GM12875 (cell line): ENCODE measurements around the gene ECEL1.

Experiments used
- H3K4me3 ChIP-seq: one replicate; pipeline ENCODE4 v1.5.1; 2011; ENCODE audit warnings: low read depth, low read length, control low read depth
- CTCF ChIP-seq: IDR thresholded peaks from 2 replicates; pipeline ENCODE4 v1.5.1; 2011; ENCODE audit warnings: low read depth, mild to moderate bottlenecking, control low read depth, inconsistent platforms, low read length, moderate library complexity, borderline replicate concordance; ENCODE audit not compliant: insufficient read depth

ECEL1 gene

GRCh38 chr2:232476791-232477190 is 10.8 kb downstream of the ECEL1 start:
- H3K4me3 ChIP-seq = no peak overlapping the region
- TF ChIP-seq CTCF = no peak

GRCh38 chr2:232476045-232476444 is 11.6 kb downstream of the ECEL1 start:
- H3K4me3 ChIP-seq = no peak overlapping the region
- no peak for TF ChIP-seq CTCF

DNA sequence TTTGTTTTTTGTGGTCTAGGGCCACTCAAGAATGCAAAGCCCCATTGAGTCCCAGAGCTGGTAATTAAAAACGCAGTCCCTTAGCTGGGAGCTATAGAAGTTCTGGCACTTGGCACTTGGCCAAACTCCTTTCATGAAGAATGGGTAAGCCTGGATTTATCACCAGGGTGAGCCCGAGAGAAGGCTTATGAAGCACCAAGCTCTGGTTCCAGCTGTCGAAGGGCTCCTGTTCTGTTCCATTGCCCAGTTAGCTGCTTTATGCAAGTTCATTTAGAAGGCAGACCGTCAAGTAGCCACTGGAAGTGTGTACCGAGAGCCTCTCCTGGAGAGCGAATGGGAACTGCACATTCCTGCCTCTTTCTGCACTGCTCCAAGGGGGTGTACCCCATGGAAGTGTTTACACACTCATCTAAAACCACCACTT is 14.2 kb downstream of the ECEL1 start:
- no peak overlapping the region for H3K4me3 ChIP-seq
- no peak for TF ChIP-seq CTCF

DNA sequence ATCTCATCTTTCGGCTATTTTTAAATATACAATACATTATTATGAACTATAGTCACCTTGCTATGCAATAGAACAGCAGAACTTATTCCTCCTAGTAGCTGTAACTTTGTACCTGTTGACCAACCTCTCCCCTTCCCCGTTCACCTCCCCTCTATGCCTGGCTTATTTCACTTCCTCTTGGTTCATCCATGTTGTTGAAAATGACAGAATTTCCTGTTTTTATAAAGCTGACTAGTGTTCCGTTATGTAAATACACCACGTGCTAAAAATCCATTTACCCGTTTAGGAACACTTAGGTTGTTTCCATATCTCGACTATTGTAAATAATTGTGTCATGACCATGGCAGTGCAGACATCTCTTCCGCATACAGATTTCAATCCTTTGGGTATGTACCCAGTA is 21.4 kb downstream of the ECEL1 start:
- H3K4me3 ChIP-seq = no peak overlapping the region
- TF ChIP-seq CTCF = no peak

DNA sequence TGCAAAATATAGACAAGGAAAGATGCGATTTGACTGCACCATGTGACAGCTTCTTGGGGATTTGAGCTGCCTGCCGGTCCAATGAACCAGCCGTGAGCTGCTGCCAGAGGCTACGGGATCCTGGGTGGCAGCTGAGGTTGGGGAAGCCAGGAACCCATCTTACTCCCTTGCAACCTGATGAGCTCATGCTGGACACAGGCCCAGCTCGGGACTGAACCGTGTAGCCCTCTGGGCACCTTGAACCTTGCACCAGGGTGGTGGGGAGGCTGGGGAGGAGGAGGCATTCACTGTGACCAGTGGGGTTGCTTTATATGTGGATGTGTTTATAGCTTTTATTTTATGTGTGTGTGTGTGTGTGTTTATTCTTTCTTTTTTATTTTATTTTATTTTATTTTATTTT is 22.6 kb downstream of the ECEL1 start:
- no peak for TF ChIP-seq CTCF
- no peak overlapping the region for H3K4me3 ChIP-seq

DNA sequence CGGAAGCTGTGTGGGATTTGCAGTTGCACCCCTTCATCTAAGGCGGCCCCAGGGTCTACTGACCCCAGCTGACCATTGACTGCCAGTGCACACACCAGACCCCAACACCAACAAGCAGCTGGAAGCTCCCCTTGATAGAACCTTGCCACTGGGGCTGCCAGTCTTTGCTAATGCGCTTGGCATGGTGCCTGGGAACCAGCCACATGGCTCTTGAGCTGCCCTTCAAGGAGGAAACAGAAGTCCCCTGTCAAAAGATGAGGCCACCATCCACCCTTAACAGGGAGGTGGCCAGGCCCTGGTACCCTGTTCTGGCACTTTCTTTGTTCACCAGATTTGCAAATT is 23.1 kb downstream of the ECEL1 start:
- no peak for TF ChIP-seq CTCF
- no peak overlapping the region for H3K4me3 ChIP-seq

DNA sequence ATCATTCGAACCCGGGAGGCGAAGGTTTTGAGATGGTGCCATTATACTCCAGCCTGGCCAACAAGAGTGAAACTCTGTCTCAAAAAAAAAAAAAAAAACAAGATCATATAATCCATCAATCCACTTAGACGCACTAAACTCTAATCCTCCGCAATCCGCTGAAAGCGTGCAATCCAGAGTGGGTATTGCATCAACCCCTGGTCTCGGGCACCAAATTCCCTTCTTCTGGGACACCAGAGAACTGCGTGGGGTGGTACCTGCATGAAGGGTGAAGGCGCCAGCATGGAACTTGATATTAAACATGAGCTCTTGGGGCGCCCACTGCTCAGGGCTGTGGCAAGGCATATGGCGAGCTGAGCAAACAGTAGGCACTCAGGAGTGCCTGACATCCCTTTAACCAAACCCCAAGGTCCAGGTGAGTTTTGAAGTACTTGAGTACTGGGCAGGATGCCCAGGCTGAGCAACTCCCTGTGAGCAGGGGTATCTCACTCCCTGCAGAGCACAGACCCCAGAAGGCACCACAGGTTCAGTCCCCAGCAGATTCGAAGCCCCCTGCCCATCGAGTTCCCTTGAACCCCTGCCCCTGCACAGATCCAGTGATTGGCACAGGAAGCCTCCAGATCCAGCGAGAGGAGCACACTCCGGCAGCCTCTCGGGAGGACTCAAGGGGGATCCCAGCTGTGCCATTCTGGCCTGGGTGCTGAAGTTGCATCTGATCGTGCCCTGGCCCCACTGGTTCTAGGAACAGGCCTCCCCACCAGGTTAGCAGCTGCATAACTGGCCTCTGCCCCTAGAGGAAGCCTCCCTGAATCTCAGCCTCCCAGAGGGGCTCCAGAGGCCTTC is 23.7 kb downstream of the ECEL1 start:
- TF ChIP-seq CTCF = no peak
- no peak overlapping the region for H3K4me3 ChIP-seq
